Stomach smooth muscle (tissue), 2 donors: ENCODE measurements around the gene PADI3.
"Not testable (repeated sequence)": the region's sequence is repeated elsewhere in the genome, so short reads cannot be mapped to it uniquely, and the experiment has no call there.

Experiments used
- H3K27ac ChIP-seq: one replicate; pipeline ENCODE4 v1.7.0; 2013; ENCODE audit warnings: mild to moderate bottlenecking, low read length, inconsistent platforms
- H3K27me3 ChIP-seq, 2 donors: one replicate each; pipeline ENCODE4 v1.7.0; 2013; ENCODE audit warnings: low read length in 2 of 2; ENCODE audit not compliant: insufficient read depth in 2 of 2, control insufficient read depth in 1 of 2
- H3K36me3 ChIP-seq, 2 donors: one replicate each; pipeline ENCODE4 v1.7.0; 2013; ENCODE audit warnings: low read length in 2 of 2; ENCODE audit not compliant: control insufficient read depth in 2 of 2, insufficient read depth in 2 of 2
- H3K4me1 ChIP-seq: one replicate; pipeline ENCODE4 v1.7.0; 2013; ENCODE audit warnings: low read length; ENCODE audit not compliant: control insufficient read depth, insufficient read depth
- H3K4me3 ChIP-seq, 2 donors: one replicate each; pipeline ENCODE4 v1.7.0; 2013; ENCODE audit warnings: low read length in 2 of 2
- H3K9ac ChIP-seq, 2 donors: one replicate each; pipeline ENCODE4 v1.7.0; 2013; ENCODE audit warnings: low read length in 2 of 2, mild to moderate bottlenecking in 1 of 2
- H3K9me3 ChIP-seq, 2 donors: one replicate each; pipeline ENCODE4 v1.7.0; 2013; ENCODE audit warnings: low read length in 2 of 2; ENCODE audit not compliant: control insufficient read depth in 2 of 2
- donor health status: healthy.
- donor health status: Pancreatic carcinoma.

The PADI3 gene

GRCh38 chr1:17310068-17310640 is 61.3 kb downstream of the PADI3 start:
- no peaks in the 10 kb centered on the region for H3K4me1 ChIP-seq
- no peak overlapping the region for H3K27ac ChIP-seq

GRCh38 chr1:17313530-17314309 is 64.8 kb downstream of the PADI3 start:
- no peak overlapping the region for H3K27ac ChIP-seq
- H3K4me1 ChIP-seq: no peaks in the 10 kb centered on the region
- no peak overlapping the region for H3K4me3 ChIP-seq
- H3K9ac ChIP-seq: no peak overlapping the region
- H3K36me3 ChIP-seq: no peaks in the 10 kb centered on the region
- no peaks in the 10 kb centered on the region for H3K9me3 ChIP-seq
- H3K27me3 ChIP-seq: peaks cover 12 to 20% of the 10 kb centered on the region in 2 donors

More at GRCh38 chr1:17310068-17310640, 61.3 kb downstream of the PADI3 start:
- H3K9me3 ChIP-seq: no peaks in the 10 kb centered on the region
- no peak overlapping the region for H3K9ac ChIP-seq
- peaks cover 20 to 29% of the 10 kb centered on the region in 2 donors for H3K27me3 ChIP-seq
- H3K36me3 ChIP-seq: no peaks in the 10 kb centered on the region
- H3K4me3 ChIP-seq: no peak overlapping the region

DNA sequence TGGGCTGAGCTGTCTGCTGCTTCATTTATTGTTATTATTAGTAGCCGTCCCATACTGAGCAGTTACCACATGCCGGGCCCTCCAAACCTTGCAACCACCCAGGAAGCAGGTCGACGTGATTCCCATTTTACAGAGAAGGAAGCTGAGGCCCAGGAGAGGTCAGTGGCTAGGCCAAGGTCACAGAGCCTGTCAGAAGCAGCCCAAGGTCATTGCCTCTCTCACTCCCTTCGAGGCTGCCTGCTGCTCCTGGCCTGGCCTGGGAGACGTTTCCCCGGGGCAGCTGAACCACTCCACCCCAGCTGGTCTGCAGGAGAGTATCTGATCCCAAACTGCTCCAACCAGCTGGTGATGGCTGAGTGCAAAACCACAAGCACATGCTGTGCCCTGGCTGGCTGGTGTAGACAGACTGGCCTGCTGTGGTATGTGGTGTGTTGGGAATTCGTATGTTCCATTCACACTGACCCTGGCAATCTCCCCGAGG is 65.6 kb downstream of the PADI3 start:
- peaks cover 8 to 16% of the 10 kb centered on the region in 2 donors for H3K27me3 ChIP-seq
- H3K9me3 ChIP-seq: no peaks in the 10 kb centered on the region
- H3K4me3 ChIP-seq: no peak overlapping the region
- H3K36me3 ChIP-seq: no peaks in the 10 kb centered on the region
- no peak overlapping the region for H3K9ac ChIP-seq
- H3K4me1 ChIP-seq: no peaks in the 10 kb centered on the region
- H3K27ac ChIP-seq: no peak overlapping the region

DNA sequence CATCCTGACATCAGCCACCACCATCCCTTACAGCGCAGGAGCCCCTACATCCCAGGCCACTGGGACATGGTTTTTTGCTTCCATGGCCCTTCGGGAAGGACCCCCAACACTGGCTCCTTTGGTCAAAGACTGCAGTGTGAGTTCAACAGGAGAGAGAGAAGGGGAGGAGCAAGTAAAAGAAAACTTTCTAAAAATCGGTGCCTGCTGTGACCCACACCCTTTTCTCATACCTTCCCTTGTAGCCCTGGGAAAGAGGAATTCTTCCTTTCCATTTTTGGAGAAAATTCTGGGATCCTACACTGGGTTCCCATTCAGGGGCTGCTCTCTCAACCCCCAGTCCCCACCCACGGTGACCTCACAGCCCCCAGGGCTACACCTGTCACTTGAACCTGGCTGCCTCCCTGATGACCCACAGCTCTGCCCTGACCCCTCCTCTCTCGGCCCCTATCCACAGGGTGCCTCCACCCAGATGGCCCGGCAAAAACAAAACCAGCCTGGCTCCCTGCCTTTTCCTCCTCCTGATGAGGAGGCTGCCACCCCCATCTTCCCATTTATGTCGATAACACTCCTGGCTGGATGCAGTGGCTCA is 66.7 kb downstream of the PADI3 start:
- peaks cover 4 to 9% of the 10 kb centered on the region in 2 donors for H3K27me3 ChIP-seq
- no peak overlapping the region for H3K27ac ChIP-seq
- no peak overlapping the region for H3K4me3 ChIP-seq
- no peak overlapping the region for H3K9ac ChIP-seq
- no peaks in the 10 kb centered on the region for H3K36me3 ChIP-seq
- no peaks in the 10 kb centered on the region for H3K4me1 ChIP-seq
- H3K9me3 ChIP-seq: peaks cover 0 to under 1% of the 10 kb centered on the region in 2 donors

- no peaks in the 10 kb centered on the region for H3K4me1 ChIP-seq
- H3K36me3 ChIP-seq: no peaks in the 10 kb centered on the region
- H3K9ac ChIP-seq: no peak overlapping the region
- peaks cover 4 to 12% of the 10 kb centered on the region in 2 donors for H3K27me3 ChIP-seq
- no peak overlapping the region for H3K4me3 ChIP-seq
- peaks cover 0 to 3% of the 10 kb centered on the region in 2 donors for H3K9me3 ChIP-seq
- H3K27ac ChIP-seq: no peak overlapping the region
Measured at GRCh38 chr1:17316704-17317103, 67.8 kb downstream of the PADI3 start.

DNA sequence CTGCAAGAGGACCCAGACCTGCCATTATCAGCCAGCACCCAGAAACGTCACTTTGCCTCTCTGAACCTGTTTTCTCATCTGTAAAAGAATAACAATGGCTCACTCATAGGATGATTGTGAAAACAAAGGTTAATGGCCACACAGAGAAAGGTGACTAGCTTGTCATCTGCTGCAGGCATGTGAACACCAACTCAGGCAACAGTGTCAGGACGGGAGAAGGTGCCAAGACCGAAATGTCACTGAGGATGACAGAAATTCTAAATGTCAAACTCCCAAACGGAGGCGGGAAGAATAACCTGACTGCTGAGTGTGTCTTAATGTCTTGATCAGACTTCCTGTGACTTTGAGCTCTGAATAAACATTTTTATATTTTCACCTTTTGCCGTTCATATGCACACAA is 69.4 kb downstream of the PADI3 start:
- Histone ChIP-seq H3K9ac (no peak overlapping the region), H3K9me3 (peaks cover 0 to 3% of the 10 kb centered on the region in 2 donors), H3K36me3 (no peaks in the 10 kb centered on the region), H3K27ac (no peak overlapping the region), H3K27me3 (peaks cover 4 to 10% of the 10 kb centered on the region in 2 donors), H3K4me1 (no peaks in the 10 kb centered on the region), H3K4me3 (no peak overlapping the region)

- Histone ChIP-seq H3K4me1 (no peaks in the 10 kb centered on the region), H3K27ac (no peak overlapping the region), H3K9me3 (peaks cover 0 to 3% of the 10 kb centered on the region in 2 donors), H3K27me3 (peaks cover 0 to 7% of the 10 kb centered on the region in 2 donors), H3K36me3 (no peaks in the 10 kb centered on the region), H3K4me3 (no peak overlapping the region), H3K9ac (no peak overlapping the region)
Measured at GRCh38 chr1:17319561-17320350, 70.9 kb downstream of the PADI3 start.

- H3K27ac ChIP-seq, H3K9me3 ChIP-seq, H3K4me3 ChIP-seq: not testable (repeated sequence)
Measured at GRCh38 chr1:17321857-17322390, 73.0 kb downstream of the PADI3 start.

DNA sequence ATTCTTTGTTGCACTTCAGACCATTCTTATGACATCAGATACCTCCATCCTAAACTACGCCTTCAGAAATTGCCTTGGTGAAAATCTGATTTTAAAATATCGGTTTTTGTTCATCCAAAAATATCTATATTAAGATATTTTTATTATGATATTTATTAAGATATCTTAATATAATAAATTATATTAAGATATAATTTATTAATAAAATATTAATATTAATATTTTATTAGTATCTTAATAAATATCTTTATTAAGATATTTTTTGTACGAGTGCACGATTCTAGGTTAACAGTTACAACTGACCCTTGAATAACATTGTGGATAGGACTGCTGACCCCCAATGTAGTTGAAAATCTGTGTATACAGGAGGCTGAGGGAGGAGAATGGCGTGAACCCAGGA is 80.0 kb downstream of the PADI3 start:
- Histone ChIP-seq H3K27ac (no peak overlapping the region), H3K4me1 (no peaks in the 10 kb centered on the region), H3K36me3 (no peaks in the 10 kb centered on the region), H3K27me3 (peaks cover 11 to 16% of the 10 kb centered on the region in 2 donors), H3K9ac (no peak overlapping the region), H3K4me3 (no peak overlapping the region), H3K9me3 (peaks cover 0 to 3% of the 10 kb centered on the region in 2 donors)

More at GRCh38 chr1:17321857-17322390, 73.0 kb downstream of the PADI3 start:
- H3K4me1 ChIP-seq, H3K9ac ChIP-seq, H3K36me3 ChIP-seq, H3K27me3 ChIP-seq: not testable (repeated sequence)

DNA sequence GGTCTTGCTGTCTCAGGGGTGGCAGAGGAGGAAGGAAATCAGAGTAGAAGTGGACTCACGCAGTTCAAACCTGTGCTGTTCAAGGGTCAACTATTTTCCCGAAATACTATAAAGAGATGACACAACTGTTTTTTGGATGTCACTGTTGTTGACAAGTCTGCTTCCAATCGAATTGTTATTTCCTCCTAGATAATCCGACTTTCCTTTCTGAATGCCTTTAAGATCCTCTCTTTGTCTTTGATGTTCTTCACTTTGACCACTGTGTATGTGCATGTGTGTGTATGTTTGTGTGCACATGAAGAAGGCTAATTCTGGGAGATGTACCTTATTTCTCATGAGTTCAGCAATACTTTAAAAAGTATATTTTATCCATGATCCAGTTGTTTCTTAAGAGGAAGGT is 80.7 kb downstream of the PADI3 start:
- Histone ChIP-seq H3K36me3 (no peaks in the 10 kb centered on the region), H3K9ac (no peak overlapping the region), H3K4me3 (no peak overlapping the region), H3K27me3 (peaks cover 11 to 16% of the 10 kb centered on the region in 2 donors), H3K4me1 (no peaks in the 10 kb centered on the region), H3K9me3 (peaks cover 0 to 3% of the 10 kb centered on the region in 2 donors), H3K27ac (no peak overlapping the region)
